GM15510 (cell line): ENCODE results near the gene LINGO3.

Source experiments
- POLR2A ChIP-seq: IDR thresholded peaks from 3 replicates; pipeline ENCODE4 v1.6.1; 2011; ENCODE audit warnings: borderline replicate concordance; ENCODE audit not compliant: insufficient read length; ENCODE audit errors: extremely low read depth

LINGO3 gene

DNA sequence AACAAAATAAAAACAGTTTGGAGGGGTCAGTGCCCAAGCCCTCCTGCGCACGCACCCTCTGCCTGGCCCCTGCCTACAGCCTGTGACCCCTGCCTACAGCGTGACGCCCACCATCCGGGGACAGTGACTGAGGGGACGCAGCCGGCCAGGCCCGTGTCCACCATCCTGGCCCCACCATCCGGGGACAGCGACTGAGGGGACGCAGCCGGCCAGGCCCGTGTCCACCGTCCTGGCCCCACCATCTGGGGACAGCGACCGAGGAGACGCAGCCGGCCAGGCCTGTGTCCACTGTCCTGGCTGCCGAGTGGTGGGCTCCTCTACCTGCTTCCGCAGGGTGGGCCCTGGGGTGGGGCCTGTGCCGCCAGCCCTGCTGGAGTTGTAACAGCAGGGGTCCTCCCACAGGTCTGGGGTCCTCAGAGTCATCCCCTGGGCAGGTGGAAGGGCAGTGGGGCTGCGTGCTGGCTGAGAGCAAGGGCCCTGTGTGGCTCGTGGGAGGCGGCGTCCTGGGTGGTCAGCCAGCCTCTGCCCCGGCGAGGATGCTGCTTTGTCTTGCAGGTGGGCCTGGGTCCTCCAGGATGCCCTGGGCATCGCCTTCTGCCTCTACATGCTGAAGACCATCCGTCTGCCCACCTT, 34.8 kb upstream of the LINGO3 start:
- no peak for TF ChIP-seq POLR2A

- no peak for TF ChIP-seq POLR2A
Measured at GRCh38 chr19:2341982-2342381, 34.0 kb upstream of the LINGO3 start.

DNA sequence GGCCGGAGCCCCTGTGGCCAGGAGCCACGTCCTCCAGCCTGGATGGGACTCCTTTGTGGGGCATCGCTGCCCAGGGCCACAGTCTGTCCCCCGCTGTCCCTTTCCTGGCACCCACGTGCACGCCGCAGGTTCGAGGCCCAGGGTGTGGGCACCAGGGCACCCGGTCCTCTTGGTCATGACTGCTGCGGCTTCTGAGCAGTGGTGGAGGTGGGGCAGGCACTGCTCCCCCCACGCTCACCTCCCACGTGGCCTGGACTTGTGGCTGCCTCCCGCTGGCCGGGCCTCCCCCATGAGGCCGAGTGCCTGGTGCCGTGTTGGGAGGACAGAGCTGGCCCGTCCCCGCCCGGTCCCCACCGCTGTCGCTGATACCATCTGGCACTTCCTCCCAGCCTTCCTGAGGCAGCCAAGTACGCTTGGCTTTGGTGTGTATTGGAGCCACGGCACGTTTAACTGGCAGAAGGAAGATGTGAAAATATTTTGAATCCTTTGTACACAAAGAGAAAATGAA, 33.3 kb upstream of the LINGO3 start:
- TF ChIP-seq POLR2A, result no peak

GRCh38 chr19:2340496-2341243, 32.7 kb upstream of the LINGO3 start:
- no peak for TF ChIP-seq POLR2A

DNA sequence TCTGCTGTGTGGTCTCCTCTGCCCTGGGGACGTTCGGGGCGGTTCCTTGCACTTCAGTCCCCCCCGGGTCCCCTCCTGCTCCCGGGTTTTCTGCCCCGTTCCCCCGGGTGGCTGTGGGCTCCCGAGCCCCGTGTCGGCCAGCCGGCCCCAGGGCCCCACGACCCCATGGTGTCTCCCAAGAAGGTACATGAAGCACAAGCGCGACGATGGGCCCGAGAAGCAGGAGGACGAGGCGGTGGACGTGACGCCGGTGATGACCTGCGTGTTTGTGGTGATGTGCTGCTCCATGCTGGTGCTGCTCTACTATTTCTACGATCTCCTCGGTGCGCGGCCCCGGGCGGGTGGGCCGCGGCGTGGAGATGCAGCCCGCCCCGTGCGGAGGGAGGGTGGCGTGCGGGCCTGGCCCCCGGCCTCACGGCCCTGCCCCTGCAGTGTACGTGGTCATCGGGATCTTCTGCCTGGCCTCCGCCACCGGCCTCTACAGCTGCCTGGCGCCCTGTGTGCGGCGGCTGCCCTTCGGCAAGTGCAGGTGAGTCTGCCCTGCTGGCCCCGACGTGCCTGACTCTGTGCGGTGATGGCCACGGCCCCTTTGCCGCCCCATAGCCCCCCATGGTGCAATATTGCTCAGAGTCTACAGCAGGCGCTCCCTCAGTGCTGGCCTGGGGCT, 31.8 kb upstream of the LINGO3 start:
- no peak for TF ChIP-seq POLR2A

DNA sequence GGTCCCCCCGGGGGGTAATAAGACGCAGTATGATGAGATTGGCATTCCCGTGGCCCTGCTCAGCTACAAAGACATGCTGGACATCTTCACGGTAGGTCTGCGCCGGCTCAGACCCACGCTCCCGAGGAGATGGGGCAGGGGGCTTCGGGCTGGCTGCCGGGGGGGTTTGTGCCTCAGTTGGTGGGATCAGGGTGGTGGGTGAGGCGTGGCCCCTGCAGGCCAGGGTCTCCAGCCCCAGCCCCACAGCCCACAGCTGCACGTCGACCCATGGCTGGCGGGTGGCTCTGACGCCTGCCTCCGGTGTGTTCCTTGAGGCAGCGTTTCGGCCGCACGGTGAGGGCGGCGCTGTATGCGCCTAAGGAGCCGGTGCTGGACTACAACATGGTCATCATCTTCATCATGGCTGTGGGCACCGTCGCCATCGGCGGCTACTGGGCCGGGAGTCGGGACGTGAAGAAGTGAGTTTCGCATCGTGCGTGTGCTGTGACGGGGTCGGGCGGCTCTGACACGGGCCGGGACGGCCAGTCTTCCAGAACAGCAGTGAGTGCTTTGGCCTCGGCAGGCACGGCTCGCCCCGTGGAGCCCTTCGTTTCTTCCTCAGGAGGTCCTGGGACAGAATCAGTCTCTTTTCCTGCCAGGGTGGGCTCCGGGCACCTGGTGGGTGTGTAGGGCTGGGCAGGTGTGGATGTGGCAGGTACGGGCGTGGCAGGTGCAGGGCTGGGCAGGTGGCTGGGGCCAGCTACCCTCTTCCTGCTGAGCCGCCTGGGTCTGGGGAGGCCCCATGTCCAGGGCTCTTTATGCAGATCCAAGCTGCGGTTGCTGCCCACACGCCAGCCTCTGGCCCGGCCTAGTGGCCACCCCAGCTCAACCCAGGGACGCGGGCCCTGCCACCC, 31.0 kb upstream of the LINGO3 start:
- no peak for TF ChIP-seq POLR2A

- no peak for TF ChIP-seq POLR2A
Measured at GRCh38 chr19:2338055-2338615, 30.2 kb upstream of the LINGO3 start.

DNA sequence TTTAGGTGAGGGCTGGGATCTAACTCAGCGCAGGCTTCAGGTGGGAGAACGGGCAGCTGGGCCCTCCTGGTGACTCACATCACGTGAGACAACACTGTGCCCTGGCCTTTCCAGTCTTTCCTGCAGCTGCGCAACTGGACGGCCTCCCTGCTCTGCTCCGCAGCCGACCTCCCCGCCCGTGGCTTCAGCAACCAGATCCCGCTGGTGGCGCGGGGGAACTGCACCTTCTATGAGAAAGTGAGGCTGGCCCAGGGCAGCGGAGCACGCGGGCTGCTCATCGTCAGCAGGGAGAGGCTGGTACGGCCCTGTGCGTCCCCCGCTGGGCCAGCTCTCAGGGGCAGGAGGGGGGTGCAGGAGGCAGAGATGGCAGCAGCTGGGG, 29.4 kb upstream of the LINGO3 start:
- no peak for TF ChIP-seq POLR2A

DNA sequence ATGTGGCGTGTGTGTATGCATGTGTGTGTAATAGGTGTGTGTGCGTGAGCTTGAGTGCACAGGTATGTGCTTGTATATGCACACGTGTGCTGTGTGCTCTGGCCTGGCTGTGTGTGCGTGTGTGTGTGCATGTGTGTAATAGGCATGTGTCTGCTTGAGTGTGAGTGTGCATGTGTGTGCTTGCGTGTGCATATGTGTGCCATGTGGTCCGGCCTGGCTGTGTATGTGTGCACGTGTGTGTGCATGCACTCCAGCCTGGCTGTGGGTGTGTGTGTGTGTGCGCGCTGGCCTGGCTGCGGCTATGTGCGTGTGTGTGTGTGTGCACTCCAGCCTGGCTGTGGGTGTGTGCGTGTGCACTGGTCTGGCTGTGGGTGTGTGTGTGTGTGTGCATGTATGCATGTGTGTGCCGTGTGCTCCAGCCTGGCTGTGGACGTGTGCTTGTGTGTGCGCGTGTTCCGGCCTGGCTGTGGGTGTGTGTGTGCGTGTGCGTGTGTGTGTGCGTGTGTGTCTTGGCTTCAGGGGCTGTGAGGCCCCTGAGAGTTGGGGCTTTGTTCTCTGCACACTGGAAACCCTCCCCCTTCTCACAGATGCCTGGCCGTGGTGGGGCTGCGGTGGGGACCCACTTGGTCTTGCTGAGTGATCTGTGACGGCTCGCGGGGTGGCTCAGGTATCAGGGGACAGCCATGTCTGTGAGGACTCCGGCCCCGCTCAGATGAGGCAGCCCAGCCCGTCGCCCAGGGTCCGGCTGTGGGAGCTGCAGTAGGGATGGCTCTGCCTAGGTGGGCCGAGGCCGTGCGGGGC, 28.8 kb upstream of the LINGO3 start:
- TF ChIP-seq POLR2A, result no peak

GRCh38 chr19:2335848-2336247, 27.9 kb upstream of the LINGO3 start:
- TF ChIP-seq POLR2A, result no peak

DNA sequence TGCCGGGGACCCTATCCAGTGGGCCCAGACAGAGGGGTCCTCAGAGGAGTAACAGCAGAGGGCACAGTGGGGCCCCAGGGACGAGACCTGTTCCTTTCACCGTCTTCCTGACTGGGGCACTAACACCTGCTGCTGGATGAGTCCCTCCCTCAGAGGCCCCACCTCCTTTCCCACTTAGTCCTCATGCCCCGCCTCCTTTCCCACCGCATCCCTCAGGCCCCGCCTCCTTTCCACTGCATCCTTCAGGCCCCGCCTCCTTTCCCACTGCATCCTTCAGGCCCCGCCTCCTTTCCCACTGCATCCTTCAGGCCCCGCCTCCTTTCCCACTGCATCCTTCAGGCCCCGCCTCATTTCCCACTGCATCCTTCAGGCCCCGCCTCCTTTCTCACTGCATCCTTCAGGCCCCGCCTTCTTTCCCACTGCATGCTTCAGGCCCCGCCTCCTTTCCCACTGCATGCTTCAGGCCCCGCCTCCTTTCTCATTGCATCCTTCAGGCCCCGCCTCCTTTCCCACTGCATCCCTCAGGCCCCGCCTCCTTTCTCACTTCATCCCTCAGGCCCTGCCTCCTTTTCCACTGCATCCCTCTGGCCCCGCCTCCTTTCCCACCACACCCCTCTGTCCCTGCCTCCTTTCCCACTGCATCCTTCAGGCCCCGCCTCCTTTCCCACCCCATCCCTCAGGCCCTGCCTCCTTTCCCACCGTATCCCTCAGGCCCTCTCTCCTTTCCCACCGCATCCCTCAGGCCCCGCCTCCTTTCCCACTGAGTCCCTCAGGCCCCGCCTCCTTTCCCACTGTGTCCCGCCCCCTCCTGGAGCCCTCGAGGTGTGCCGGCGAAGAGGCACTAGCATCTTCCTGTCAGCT, 27.3 kb upstream of the LINGO3 start:
- no peak for TF ChIP-seq POLR2A

- no peak for TF ChIP-seq POLR2A
Measured at GRCh38 chr19:2334426-2334825, 26.5 kb upstream of the LINGO3 start.

GRCh38 chr19:2333807-2334211, 25.9 kb upstream of the LINGO3 start:
- no peak for TF ChIP-seq POLR2A
